Measurements from ENCODE around the gene USP9X.
"Not testable (repeated sequence)": the region's sequence is repeated elsewhere in the genome, so short reads cannot be mapped to it uniquely, and the experiment has no call there.

DNA sequence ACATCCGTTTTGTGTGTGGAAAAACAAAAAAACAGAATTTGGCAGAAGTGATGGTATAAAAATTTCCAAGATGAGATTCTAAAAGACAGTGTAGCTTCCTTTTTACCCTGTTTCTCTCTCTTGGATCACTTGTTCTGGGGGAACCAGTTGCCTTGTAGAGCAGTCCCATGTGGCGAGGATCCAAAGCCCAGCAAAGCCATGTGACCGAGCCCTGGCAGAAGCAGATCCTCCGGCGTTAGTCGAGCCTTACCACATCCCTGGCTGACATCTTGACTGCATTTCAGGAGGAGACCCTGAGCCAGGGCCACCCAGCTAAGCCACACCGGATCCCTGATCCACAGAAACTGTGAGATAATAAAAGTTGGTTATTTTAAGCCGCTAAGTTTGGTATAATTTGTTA lies 22.0 kb upstream of the USP9X start:
- not testable (repeated sequence) for TF ChIP-seq RBM22 (IDR thresholded peaks at IDR 0.05; ENCODE audit: low read depth, low read length, poor library complexity, severe bottlenecking)
- TF ChIP-seq, protein P1, sequence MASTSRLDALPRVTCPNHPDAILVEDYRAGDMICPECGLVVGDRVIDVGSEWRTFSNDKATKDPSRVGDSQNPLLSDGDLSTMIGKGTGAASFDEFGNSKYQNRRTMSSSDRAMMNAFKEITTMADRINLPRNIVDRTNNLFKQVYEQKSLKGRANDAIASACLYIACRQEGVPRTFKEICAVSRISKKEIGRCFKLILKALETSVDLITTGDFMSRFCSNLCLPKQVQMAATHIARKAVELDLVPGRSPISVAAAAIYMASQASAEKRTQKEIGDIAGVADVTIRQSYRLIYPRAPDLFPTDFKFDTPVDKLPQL (IDR thresholded peaks at IDR 0.05; ENCODE audit: extremely low read depth, insufficient read length) = not testable (repeated sequence)
